Measurements from ENCODE around the gene ARSB.

DNA sequence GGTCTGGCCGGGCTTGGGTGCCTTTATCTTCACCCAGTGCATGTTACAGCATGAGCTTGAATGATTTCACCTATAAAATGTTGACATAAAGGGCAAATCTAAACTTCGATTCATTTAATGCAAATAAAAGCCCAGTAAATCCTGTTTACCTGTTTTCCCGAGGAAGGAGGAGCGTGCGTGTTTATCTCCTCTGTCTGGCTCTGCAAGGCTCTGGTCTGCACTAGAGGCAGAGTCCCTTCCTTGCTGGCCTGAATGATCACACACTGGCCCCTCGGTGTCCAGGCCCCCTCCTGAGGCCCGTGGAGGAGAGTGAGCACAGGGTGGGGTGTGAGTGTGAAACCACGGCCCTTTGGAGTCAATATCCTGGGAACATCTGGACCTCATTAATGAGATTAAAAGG, 211.5 kb downstream of the ARSB start:
- TF ChIP-seq, protein P1, sequence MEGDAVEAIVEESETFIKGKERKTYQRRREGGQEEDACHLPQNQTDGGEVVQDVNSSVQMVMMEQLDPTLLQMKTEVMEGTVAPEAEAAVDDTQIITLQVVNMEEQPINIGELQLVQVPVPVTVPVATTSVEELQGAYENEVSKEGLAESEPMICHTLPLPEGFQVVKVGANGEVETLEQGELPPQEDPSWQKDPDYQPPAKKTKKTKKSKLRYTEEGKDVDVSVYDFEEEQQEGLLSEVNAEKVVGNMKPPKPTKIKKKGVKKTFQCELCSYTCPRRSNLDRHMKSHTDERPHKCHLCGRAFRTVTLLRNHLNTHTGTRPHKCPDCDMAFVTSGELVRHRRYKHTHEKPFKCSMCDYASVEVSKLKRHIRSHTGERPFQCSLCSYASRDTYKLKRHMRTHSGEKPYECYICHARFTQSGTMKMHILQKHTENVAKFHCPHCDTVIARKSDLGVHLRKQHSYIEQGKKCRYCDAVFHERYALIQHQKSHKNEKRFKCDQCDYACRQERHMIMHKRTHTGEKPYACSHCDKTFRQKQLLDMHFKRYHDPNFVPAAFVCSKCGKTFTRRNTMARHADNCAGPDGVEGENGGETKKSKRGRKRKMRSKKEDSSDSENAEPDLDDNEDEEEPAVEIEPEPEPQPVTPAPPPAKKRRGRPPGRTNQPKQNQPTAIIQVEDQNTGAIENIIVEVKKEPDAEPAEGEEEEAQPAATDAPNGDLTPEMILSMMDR (IDR thresholded peaks at IDR 0.05), result no peak
- TF ChIP-seq EZH2 (IDR thresholded peaks at IDR 0.05; ENCODE audit: borderline replicate concordance, insufficient read depth, low read depth, low read length, poor library complexity, severe bottlenecking), result no peak
